Measurements from ENCODE around the gene DEPDC1. TPM values are rescaled to one million over a fixed set of nuclear protein-coding genes. Genes with fewer than 3 reads are reported as not detected.

The DEPDC1 gene
- total and polyA plus RNA-seq, 7 donors, result 0.01 to 0.26 (median 0.08) TPM; not detected in 1

DNA sequence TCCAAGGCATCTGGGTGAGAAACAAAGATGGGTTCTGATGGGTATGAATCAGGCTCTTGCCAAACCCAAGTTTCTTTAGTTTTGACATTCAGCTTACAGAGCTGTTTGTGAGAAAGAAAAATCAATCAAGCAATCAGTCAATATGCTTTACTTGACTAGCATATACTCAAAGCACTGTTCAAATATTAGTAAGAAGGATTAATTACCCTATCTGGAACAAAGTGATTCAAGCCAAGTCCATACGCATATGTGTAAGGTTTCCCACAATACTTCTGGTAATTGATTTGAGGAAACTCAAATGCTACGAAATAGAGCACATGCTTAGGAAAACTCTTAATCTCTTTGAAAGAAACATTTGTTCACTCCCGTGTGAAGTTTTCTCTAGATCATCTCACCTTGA, 65.8 kb downstream of the DEPDC1 start:
- Histone ChIP-seq H3K9me3 (no peaks in the 10 kb centered on the region), H3K36me3 (ENCODE audit: insufficient read depth in 1 of 2, low read depth in 1 of 2) (no peaks in the 10 kb centered on the region), H3K27ac (no peak overlapping the region), H3K27me3 (ENCODE audit: insufficient read depth in 3 of 3, low read length in 2 of 3) (no peaks in the 10 kb centered on the region), H3K4me3 (no peak overlapping the region), H3K4me1 (no peaks in the 10 kb centered on the region)
- TF ChIP-seq CTCF (IDR thresholded peaks at IDR 0.05), result no peak
- ATAC-seq (no peak), DNase-seq (no peak)
- 51 to 56% (median 53%) methylated on average over 3 of the region's 3 CpGs for WGBS, 3 donors
- intact Hi-C loops (cut with DNase I), result no loop called here

- WGBS, 3 donors, result 92 to 93% (median 93%) methylated on average over 4 of the region's 4 CpGs
- Histone ChIP-seq H3K36me3 (ENCODE audit: insufficient read depth in 1 of 2, low read depth in 1 of 2) (no peaks in the 10 kb centered on the region), H3K27me3 (ENCODE audit: insufficient read depth in 3 of 3, low read length in 2 of 3) (no peaks in the 10 kb centered on the region), H3K27ac (no peak overlapping the region), H3K4me3 (no peak overlapping the region), H3K4me1 (no peaks in the 10 kb centered on the region), H3K9me3 (no peaks in the 10 kb centered on the region)
- intact Hi-C loops (cut with DNase I), result no loop called here
- no peak for TF ChIP-seq CTCF (IDR thresholded peaks at IDR 0.05)
- DNase-seq, result no peak
- ATAC-seq, result no peak
Observed at GRCh38 chr1:68429233-68429808, 67.6 kb downstream of the DEPDC1 start.

DNA sequence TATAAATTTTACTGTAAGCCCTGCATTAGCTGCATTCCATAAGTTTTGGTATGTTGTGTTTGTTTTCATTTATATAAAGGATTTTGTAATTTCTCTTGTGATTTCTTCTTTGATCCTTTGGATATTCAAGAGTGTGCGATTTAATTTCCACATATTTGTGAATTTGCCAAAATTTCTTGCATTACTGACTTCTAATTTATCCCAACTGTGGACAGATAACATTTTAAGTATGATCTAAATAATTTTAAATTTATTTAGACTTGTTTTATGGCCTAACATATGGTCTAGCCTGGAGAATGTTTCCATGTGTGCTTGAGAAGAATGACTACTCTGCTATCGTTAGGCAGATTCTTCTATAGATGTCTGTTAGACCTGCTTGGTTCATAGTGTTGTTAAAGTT, 70.3 kb downstream of the DEPDC1 start:
- DNase-seq (no peak), ATAC-seq (no peak)
- Histone ChIP-seq H3K4me1 (no peaks in the 10 kb centered on the region), H3K4me3 (no peak overlapping the region), H3K27ac (no peak overlapping the region), H3K9me3 (no peaks in the 10 kb centered on the region), H3K36me3 (ENCODE audit: insufficient read depth in 1 of 2, low read depth in 1 of 2) (no peaks in the 10 kb centered on the region), H3K27me3 (ENCODE audit: insufficient read depth in 3 of 3, low read length in 2 of 3) (no peaks in the 10 kb centered on the region)
- intact Hi-C loops (cut with DNase I), result no loop called here
- TF ChIP-seq CTCF (IDR thresholded peaks at IDR 0.05), result no peak
- 61 to 74% (median 68%) methylated on average over 2 of the region's 2 CpGs for WGBS, 3 donors

Other genes with a start within 250 kb of the DEPDC1 start
- not detected for gene RPE65, start 47.1 kb downstream of the DEPDC1 start, total RNA-seq
- gene RPE65, start 47.1 kb downstream of the DEPDC1 start, polyA plus RNA-seq, result not detected

Measured in psoas muscle (tissue), 8 donors.